Fibroblast of lung (primary cell): ENCODE results near the gene TREH.

Source experiments
- EZH2 ChIP-seq: IDR thresholded peaks from 2 replicates; pipeline ENCODE4 v1.5.1; 2012; ENCODE audit warnings: low read length, control low read depth, mild to moderate bottlenecking; ENCODE audit errors: missing control alignments
- TF ChIP-seq, protein P1 (sequence below), 2 donors: IDR thresholded peaks in 1 of 2; conservative IDR thresholded peaks in 1 of 2; 1 replicate in 1 of 2; 2 replicates in 1 of 2; pipeline ENCODE4 v1.5.1; 2011 to 2012; ENCODE audit warnings: low read length in 2 of 2, control low read depth in 1 of 2, inconsistent platforms in 1 of 2, low read depth in 1 of 2, mild to moderate bottlenecking in 1 of 2

DNA sequence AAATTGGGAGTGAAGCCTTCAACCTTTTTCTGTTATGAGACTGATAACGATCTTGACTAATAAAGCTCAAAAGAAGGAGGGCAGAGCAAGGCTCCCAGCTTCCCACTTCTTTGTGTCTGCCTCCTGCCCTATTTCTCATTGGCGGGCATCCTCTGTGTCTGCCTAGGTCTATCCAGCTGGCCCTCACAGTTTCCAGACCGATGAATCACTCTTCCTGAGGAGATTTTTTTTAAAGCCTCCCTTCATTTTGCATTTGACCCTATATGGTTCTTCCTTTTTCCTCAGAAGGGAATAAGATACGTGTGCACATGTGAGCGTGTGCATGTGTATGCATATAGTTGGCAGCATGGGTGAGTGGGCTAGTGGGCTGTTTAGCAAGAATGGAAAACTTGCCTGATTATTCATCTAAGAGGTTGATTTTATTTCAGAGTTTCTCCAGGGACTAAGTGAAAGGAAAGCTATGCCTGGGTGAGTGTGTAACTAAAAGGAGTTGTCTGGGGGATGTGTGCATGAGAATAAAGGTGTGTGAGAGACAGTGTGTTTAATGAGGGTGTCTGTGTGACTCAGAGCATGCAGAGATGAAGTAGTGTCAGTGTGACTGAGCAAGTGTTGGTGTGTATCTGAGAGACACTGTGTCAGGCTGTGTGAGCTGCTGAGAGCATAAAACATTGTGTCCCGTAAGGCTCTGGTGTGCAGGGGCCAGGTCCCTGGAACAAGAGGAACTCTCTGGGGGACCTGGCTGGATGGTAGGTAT lies 59.8 kb downstream of the TREH start:
- TF ChIP-seq EZH2: no peak
- TF ChIP-seq, protein P1, sequence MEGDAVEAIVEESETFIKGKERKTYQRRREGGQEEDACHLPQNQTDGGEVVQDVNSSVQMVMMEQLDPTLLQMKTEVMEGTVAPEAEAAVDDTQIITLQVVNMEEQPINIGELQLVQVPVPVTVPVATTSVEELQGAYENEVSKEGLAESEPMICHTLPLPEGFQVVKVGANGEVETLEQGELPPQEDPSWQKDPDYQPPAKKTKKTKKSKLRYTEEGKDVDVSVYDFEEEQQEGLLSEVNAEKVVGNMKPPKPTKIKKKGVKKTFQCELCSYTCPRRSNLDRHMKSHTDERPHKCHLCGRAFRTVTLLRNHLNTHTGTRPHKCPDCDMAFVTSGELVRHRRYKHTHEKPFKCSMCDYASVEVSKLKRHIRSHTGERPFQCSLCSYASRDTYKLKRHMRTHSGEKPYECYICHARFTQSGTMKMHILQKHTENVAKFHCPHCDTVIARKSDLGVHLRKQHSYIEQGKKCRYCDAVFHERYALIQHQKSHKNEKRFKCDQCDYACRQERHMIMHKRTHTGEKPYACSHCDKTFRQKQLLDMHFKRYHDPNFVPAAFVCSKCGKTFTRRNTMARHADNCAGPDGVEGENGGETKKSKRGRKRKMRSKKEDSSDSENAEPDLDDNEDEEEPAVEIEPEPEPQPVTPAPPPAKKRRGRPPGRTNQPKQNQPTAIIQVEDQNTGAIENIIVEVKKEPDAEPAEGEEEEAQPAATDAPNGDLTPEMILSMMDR (conservative IDR thresholded peaks at IDR 0.05 in 1 of 2, IDR thresholded peaks at IDR 0.05 in 1 of 2; ENCODE audit: low read depth in 1 of 2, low read length in 2 of 2): no peak
